ENCODE results near the gene GLI3. TPM values are rescaled to one million over a fixed set of nuclear protein-coding genes. Genes with fewer than 3 reads are reported as not detected.
A peak's percentile ranks its signal among the peaks of the same experiment; 100 is the strongest.

GLI3 gene
- total and polyA plus RNA-seq, 12 donors = 0.51 to 9.1 (median 5.3) TPM

DNA sequence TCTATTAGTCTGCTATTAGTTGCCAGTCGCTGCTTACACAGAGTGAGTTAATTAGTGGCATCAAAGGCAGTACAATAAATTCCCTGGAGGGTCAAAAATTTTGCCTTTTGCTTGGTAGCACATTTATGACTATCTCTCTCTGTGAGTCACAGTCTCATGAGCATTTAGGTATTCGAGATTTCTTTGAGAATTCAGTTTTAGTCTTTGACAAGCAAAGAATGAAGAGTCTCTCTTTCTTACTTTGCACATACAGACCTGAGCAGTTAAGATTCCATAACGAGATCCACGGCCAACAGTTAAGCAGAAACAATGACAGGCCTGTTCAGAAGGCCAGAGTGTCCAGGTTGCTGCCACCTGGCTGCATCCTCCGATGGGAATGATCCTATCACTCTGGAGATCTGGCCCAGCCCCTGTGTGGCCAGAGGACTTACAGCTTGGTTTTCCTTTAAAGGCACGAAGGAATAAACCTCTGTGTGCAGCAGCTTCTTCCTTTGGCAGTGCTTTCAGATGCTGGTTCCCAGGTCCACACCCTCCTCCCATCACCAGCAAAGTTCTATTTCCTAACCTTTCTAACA lies 80.6 kb downstream of the GLI3 start:
- Histone ChIP-seq H3K4me1 (peaks cover 0 to 12% (median 3%) of the 10 kb centered on the region in 9 donors), H3K4me3 (no peak overlapping the region), H3K27ac (no peak overlapping the region), H3K9me3 (no peaks in the 10 kb centered on the region), H3K27me3 (no peaks in the 10 kb centered on the region), H3K36me3 (no peaks in the 10 kb centered on the region)
- TF ChIP-seq, protein P1, sequence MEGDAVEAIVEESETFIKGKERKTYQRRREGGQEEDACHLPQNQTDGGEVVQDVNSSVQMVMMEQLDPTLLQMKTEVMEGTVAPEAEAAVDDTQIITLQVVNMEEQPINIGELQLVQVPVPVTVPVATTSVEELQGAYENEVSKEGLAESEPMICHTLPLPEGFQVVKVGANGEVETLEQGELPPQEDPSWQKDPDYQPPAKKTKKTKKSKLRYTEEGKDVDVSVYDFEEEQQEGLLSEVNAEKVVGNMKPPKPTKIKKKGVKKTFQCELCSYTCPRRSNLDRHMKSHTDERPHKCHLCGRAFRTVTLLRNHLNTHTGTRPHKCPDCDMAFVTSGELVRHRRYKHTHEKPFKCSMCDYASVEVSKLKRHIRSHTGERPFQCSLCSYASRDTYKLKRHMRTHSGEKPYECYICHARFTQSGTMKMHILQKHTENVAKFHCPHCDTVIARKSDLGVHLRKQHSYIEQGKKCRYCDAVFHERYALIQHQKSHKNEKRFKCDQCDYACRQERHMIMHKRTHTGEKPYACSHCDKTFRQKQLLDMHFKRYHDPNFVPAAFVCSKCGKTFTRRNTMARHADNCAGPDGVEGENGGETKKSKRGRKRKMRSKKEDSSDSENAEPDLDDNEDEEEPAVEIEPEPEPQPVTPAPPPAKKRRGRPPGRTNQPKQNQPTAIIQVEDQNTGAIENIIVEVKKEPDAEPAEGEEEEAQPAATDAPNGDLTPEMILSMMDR (IDR thresholded peaks at IDR 0.05) = no peak
- WGBS, 2 donors = 81 to 83% methylated on average over 6 of the region's 6 CpGs
- intact Hi-C loops (cut with DNase I) = no loop called here
- ATAC-seq (no peak), DNase-seq (no peak)

DNA sequence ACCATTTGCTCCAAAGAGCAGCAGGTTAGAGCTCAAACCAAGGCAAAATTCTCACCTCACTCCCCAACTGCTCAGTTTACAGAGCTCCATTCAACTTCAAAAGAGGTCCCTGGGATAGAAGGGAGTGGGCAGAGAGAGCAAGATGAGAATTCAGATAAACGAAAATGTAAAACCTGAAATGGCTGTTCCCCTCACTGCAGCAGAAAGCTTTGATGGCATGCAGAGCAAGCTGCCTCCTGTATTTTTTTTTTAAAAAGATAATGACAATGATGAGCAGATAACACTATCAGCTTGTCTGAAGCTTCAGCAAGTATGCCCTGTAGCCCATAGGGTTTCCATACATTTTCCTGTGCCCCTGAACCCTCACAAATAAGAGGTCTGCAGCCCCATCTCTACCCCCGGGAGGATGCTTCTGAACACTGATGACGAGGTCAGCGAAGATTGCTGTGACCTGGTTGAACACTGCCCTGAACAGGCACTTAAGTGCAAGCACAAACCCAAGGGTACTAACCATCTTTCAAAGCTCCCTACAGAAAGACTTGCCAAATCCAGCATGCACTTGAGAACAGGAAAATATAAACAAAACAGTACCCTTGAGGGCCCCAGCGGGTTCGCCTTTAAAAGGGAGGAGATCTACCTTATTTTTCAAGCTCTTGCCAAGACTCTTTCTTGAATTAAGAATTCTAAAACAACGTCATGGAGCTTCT lies 81.3 kb downstream of the GLI3 start:
- Histone ChIP-seq H3K27ac (no peak overlapping the region), H3K27me3 (no peaks in the 10 kb centered on the region), H3K4me3 (no peak overlapping the region), H3K4me1 (peaks cover 0 to 19% (median 4%) of the 10 kb centered on the region in 9 donors), H3K9me3 (no peaks in the 10 kb centered on the region), H3K36me3 (no peaks in the 10 kb centered on the region)
- no peak for DNase-seq
- intact Hi-C loops (cut with DNase I) = no loop called here
- WGBS, 2 donors = 94% methylated on average over 7 of the region's 7 CpGs
- TF ChIP-seq, protein P1 (IDR thresholded peaks at IDR 0.05) = no peak
- ATAC-seq = no peak

DNA sequence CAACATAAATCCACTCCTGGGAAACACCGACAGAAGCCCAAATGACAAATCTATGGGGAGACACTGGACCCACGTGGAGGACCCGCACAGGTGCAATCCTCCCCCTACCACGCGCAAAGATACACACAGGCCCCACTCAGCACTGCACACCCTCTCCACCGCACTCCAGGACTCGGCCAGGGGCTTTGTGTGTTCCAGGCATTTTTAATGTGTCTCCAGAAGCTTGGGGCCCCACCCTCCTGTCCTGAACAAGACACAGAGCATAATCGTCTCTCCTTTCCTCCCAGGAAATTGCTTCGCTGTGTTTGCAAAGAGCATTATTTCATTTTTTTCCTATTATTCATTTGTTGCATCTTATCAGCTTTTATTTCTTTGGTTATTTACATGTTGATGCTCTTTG lies 82.8 kb downstream of the GLI3 start:
- Histone ChIP-seq H3K27me3 (no peaks in the 10 kb centered on the region), H3K36me3 (no peaks in the 10 kb centered on the region), H3K4me3 (no peak overlapping the region), H3K4me1 (peaks cover 0 to 21% (median 5%) of the 10 kb centered on the region in 9 donors), H3K27ac (no peak overlapping the region), H3K9me3 (no peaks in the 10 kb centered on the region)
- intact Hi-C loops (cut with DNase I) = no loop called here
- DNase-seq (no peak), ATAC-seq (no peak)
- TF ChIP-seq, protein P1 (IDR thresholded peaks at IDR 0.05) = no peak
- WGBS, 2 donors = 81 to 88% methylated on average over 9 of the region's 9 CpGs

DNA sequence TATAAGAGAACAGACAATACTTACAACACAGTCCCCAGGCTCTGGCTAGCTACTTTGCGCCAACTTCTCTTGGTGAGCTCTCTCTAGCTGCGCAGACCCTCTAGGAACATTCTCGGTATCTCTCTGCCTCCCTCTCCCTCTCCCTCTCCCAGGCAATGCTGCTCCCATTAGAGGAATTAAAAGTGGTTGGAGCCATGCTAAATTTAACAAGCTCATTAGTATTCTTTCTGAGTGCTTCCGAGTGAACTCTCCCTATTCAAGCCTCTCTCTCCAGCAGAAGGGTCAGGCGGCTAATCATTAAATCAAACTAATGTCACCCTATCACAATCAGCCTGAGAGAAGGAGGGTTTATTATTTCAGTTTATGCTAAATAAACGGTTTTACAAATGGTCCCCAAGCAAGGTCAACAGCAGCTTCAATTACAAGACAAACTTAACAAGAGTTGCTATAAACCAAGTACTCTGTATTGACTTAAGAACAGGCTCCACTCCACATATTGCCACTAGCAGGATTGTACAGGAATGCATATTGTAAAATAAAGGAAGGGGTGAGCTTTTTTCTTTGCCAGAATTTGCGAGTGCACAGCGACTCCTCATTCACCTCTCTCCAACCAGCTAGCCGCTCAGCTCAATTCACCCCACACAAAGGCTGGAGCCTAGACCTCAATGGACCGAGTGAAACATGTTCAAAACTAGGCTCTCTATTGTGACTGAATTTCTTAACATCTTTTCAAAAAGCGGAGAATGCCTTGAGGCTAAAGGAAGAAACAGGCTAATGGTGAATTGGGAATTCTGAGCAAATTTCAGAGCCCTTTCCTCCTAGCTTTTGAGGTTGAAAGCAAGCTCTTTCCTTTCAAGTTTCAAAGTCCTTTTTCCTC lies 84.4 kb downstream of the GLI3 start:
- Histone ChIP-seq H3K36me3 (peaks cover 0 to under 1% (median 0%) of the 10 kb centered on the region in 9 donors), H3K9me3 (no peaks in the 10 kb centered on the region), H3K27me3 (no peaks in the 10 kb centered on the region), H3K4me3 (no peak overlapping the region), H3K27ac (no peak overlapping the region), H3K4me1 (peaks cover 0 to 21% (median 5%) of the 10 kb centered on the region in 9 donors)
- WGBS, 2 donors = 71 to 79% methylated on average over 11 of the region's 11 CpGs
- ATAC-seq (peak in 2 of 8 donors; percentile 8 to 38), DNase-seq (no peak)
- intact Hi-C loops (cut with DNase I) = no loop called here
- TF ChIP-seq, protein P1 (IDR thresholded peaks at IDR 0.05) = no peak
